NCI-H187 treated with DMSO at 0.1 percent for 48 hours (cell line): ENCODE results near the gene CCL24.
"Not testable (repeated sequence)": the region's sequence is repeated elsewhere in the genome, so short reads cannot be mapped to it uniquely, and the experiment has no call there.

Experiments
- DNase-seq: peaks from one replicate; lab custom pipeline; 2025; lab: John Stamatoyannopoulos, UW

CCL24 gene

GRCh38 chr7:75813781-75814236 lies at the start of gene CCL24:
CCL24 (minus strand) TSS chr7:75813806; CDS start chr7:75813715, 91 bp downstream.
- DNase-seq: no peak

GRCh38 chr7:75861636-75862035 lies 48.0 kb upstream of the CCL24 start:
- no peak for DNase-seq

- DNase-seq: no peak
These were observed 44.8 kb upstream of the CCL24 start for GRCh38 chr7:75858410-75858809.

- no peak for DNase-seq
These were observed 42.9 kb upstream of the CCL24 start for GRCh38 chr7:75856536-75856935.

GRCh38 chr7:75854813-75855345 lies 41.3 kb upstream of the CCL24 start:
- DNase-seq: not testable (repeated sequence)

GRCh38 chr7:75854233-75854632 lies 40.6 kb upstream of the CCL24 start:
- no peak for DNase-seq

- no peak for DNase-seq
These were observed 36.6 kb upstream of the CCL24 start for GRCh38 chr7:75850235-75850634.

GRCh38 chr7:75849573-75849972 lies 36.0 kb upstream of the CCL24 start:
- DNase-seq: no peak

GRCh38 chr7:75847707-75848106 lies 34.1 kb upstream of the CCL24 start:
- DNase-seq: no peak

GRCh38 chr7:75845132-75845531 lies 31.5 kb upstream of the CCL24 start:
- DNase-seq: not testable (repeated sequence)

GRCh38 chr7:75844158-75844557 lies 30.6 kb upstream of the CCL24 start:
- no peak for DNase-seq

GRCh38 chr7:75843613-75844116 lies 30.1 kb upstream of the CCL24 start:
- DNase-seq: no peak

GRCh38 chr7:75842836-75843446 lies 29.3 kb upstream of the CCL24 start:
- DNase-seq: no peak

- DNase-seq: no peak
These were observed 26.4 kb upstream of the CCL24 start for GRCh38 chr7:75840029-75840428.

- DNase-seq: not testable (repeated sequence)
These were observed 24.8 kb upstream of the CCL24 start for GRCh38 chr7:75838281-75838930.

GRCh38 chr7:75836798-75837197 lies 23.2 kb upstream of the CCL24 start:
- no peak for DNase-seq

GRCh38 chr7:75835688-75836285 lies 22.2 kb upstream of the CCL24 start:
- no peak for DNase-seq

- not testable (repeated sequence) for DNase-seq
These were observed 20.1 kb upstream of the CCL24 start for GRCh38 chr7:75833662-75834061.

- DNase-seq: no peak
These were observed 17.4 kb upstream of the CCL24 start for GRCh38 chr7:75830978-75831377.

GRCh38 chr7:75829656-75830055 lies 16.1 kb upstream of the CCL24 start:
- not testable (repeated sequence) for DNase-seq

- DNase-seq: no peak
These were observed 9.7 kb upstream of the CCL24 start for GRCh38 chr7:75823198-75823910.

- DNase-seq: no peak
These were observed 7.1 kb upstream of the CCL24 start for GRCh38 chr7:75820688-75821087.
